Activated T-helper 1 cell treated with anti-CD3 and anti-CD28 coated beads, Interleukin-2, amount 50 U/mL, for 16 hours (primary cell): ENCODE data around the gene SMNDC1.
"Not testable (repeated sequence)": the region's sequence is repeated elsewhere in the genome, so short reads cannot be mapped to it uniquely, and the experiment has no call there.

Experiments used
- DNase-seq, 2 donors: peaks; one replicate each; pipeline ENCODE4 v3.0.0-alpha.2; 2020; ENCODE audit warnings: low read depth in 1 of 2, low spot score in 1 of 2

SMNDC1 gene

DNA sequence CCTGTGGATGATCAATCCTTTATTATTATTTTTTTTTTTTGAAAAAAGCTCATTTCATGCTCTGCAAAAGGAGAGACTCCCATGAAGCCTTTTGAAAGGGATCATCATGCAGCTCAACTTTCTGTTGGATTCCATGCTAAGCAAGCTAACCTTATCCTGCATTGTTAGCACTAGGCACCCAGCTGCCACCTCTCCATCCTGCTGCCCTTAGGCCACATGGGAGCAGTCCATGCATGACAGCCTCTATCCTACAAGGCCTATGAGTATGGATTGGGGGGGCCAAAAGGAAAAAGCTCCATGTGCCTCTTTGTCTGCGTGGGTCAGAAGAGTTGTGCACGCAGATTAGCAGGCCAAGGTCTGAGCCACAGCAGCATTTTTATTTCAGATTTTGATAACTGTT, 19.2 kb downstream of the SMNDC1 start:
- no peak for DNase-seq

DNA sequence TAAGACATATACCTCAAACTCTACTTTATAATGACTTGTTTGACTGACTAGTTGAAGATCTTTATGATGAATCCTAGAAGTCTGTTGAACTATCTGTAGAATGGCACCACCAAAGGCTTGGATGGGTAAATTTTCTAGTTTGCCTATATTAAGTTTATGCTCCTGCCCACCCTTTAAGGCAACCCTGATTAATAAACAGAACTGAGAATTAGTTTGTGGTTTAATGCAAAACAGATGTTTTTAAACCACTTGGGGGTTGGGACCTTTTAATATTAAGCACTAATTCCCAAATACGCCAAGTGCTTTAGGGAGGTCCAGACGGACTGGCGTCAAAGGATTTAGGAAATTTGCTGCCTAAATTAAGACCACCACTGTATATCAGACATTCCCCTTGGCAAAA, 20.5 kb downstream of the SMNDC1 start:
- no peak for DNase-seq

DNA sequence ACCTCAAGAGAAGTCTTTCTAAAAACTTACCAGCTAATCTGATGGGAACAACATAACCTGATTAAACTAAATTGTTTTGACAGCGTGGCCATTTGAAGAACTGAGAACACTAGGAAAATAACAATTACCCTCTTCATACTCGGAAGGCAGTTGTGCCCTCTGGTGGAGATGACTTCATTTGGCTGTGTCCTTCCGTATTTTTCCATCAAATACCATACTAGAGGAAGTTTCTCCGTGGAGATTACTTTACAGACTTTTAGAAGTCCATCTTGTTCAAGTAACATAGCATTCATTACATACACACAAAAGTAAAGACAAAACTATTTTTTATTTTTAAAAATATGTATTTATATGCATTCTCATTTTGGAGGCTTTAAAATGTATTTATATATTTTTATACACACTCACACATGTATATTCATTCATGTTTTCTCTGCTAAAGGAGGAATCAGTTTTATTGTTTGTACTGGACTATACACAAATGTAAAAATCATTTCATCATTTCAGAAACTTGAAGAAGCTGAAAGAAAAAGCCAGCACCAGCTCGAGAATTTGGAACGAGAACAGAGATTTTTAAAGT, 25.2 kb downstream of the SMNDC1 start:
- no peak for DNase-seq

DNA sequence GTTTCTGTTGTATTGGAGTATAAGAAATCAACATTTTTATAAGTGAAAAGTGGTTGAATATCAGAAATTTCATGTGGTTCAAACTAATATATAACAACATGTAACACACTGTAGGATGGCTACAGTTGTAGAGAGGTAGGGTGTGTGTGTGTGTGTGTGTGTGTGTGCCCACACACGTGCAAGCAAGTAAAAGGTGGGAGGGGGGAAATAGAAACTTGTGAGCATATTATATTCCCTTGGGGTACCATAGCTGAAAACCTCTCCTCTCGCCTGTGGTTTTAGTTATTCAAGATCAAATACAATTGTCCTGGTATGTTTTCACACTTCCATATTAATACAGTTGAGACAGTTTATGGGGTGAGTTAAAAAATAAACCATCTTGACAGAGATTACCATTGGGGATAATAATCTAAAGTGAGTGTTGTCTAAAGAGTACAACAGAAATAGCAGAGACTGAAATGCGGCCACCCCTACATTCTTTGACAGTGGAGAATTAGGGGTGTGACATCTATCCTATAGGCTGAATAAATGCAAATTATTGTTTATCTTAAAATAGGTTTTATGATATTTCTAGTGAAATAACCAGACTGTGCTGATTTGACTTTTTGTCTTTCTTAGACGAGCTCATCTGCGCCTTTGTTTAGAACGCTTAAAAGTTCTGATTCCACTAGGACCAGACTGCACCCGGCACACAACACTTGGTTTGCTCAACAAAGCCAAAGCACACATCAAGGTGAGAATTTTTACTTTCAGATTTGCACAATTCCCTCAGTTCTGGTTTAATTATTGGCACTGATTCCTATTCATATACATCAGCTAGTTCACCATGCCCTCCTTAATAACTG, 25.9 kb downstream of the SMNDC1 start:
- DNase-seq = no peak

DNA sequence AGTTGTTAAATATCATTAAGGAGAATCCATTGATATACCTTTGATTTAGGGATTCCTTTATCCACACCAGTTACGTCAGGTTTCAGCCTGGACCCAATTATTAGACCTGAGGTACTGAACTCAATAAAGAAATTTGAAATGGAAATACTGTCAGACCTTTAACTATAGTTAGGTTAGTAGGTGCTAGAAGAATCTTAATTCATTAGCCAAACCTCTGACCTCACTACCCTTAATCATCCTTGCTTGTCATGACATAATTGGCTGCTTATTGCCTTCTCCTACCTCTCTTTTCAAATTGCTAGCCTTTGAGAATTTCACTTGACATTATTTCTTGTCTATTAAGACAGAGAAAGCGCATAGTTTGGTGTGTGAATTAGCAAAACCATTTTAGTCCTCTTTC, 27.1 kb downstream of the SMNDC1 start:
- DNase-seq = no peak

DNA sequence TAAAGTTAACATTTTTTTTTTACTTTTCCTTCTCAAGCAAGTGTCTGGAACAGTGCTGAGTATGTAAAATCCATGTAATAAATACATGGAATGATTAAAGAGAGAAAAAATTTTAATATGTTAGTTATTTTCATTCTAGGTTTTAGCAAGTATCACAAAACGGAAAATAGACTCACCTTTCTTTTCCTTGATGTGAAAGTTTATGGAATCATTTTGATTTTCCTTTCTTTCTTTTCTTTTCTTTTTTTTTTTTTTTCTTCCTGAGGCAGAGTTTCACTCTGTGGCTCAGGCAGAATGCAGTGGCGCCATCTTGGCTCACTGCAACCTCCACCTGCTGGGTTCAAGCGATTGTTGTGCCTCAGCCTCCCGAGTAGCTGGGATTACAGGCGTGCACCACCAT, 28.1 kb downstream of the SMNDC1 start:
- no peak for DNase-seq

DNA sequence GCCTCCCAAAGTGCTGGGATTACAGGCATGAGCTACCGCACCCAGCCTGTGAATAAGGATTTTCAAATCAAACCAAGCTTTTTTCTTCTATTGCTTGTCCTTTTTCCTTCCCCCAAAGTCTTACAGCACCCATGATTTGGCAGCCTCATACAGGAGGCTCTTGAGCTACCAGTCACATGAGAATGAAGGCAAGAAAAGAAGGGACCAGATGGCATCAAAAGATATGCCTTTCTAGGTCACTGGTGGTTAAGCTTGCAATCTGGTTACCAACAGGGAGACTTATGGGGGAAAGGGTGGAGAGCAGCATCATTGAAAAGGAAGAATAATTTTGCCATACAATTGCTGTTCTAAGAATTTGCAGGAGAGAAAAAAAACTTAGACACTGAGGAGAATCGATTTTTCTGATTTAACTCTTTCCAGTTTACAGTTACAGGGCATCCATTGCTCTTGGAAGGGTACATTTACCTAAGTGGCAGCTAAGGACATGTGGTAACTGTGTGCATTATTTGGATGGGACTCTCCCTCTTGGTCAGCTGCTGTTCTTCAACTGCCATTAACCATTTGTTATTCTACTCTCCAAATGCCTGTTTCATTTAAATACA, 29.5 kb downstream of the SMNDC1 start:
- no peak for DNase-seq

DNA sequence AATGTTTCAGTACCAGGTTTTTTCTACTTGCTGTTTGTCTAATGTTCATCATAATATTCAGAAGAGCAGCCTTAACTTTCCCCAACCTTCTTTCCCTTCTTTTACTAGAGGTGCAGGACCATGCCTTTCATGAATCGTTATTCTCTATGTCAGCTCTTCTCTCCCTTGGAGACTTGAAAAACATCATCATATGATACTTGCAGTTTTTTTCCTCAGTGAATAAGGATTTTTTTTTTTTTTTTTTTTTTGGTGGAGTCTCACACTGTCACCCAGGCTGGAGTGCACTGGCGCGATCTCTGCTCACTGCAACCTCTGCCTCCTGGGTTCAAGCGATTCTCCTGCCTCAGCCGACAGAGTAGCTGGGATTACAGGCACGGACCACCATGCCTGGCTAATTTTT, 30.1 kb downstream of the SMNDC1 start:
- DNase-seq = no peak

DNA sequence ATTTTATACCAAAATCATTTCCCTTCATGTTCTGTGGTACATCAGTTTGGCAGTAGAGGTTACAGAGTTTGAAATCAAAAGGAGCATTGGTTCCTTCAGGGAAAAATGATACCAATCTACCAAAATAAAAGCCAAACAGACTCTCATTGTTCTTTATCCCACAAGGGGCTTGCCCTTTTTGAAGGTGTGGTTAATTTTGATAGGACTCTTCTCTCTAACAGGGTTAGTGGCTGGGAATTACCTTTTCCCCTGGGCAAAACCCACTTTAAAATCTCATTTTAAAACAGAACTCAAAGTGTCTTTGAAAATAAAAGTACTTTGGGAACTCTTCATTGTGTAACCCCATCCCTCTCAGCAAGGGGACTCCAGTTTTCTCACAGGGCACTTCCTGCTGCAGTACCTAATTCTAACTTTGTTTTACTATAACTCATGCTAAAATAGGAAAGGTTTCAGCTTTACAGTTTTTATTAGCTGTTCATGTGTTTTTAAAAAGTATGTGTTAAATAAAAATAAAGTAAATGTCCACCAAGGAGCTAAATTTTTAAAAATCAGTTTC, 30.6 kb downstream of the SMNDC1 start:
- no peak for DNase-seq

DNA sequence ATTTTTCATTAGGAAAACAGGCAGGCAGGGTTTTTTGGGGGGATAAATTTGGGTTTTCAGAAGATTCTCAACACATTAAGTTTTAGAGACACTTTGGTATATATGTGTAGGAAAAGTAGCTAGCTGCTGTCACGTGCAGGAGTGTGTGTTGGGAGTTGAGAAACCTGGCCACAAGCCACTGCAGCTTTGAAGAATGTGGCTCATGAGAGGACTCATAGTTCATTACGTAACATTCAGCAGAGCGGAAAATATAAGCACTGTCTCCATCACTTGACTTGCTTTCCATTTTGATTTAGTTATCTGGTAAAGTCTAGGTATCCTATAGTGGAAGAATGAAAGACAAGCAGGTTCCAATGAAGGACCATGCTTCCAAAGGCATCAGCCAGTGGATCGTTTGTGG, 31.2 kb downstream of the SMNDC1 start:
- DNase-seq = no peak

DNA sequence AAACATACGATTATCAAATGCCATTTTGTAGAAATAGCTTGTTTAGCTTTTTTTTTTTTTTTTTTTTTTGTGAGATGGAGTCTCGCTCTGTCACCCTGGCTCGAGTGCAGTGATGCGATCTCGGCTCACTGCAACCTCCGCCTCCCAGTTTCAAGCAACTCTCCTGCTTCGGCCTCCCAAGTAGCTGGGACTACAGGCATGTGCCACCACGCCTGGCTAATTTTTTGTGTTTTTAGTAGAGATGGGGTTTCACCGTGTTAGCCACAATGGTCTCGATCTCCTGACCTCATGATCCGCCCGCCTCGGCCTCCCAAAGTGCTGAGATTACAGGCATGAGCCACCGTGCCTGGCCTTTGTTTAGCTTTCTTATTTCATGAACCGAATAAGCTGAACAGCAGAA, 31.7 kb downstream of the SMNDC1 start:
- not testable (repeated sequence) for DNase-seq

DNA sequence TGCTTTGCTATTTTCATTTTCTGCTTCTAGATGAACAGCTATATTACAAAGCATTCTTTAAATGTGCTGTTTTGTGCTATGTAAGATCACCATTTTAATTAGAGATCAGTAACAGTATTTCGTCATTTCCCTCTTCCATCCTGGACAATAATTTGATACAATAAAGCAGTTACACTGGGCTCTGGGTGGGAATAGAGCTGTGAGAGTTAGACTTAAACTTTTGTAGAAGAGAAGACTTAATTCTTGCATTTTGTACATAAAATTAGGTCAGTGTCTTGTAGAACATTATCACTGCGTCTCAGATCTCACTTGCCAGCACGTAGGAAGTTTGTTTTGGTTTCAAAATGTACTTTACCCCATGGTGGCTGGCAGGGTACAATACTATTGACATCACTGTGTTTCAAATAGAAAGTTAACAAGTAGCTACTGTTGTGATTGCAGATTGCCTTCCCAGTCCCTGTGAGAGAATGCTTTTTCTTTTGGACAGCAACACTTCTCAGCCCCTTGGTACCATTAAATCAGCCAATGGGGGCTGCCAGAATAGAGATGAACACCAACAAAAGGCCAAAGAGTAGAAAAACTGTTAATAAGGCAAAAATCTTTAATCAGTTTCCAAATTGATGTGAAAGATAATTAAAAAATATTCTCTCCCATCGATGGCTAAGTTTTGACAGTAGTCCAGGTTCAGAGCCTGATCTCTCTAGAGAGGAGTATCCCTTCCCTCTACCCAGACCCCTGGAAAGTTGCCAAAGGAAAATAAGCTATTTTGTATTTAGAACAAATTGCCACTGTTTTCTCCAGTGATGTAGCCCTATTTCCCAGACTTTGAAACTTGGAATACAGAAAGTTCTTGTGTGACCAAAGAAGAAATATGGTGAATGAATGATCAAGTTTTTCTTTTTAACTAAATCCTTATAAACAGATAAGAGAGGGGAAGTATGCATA, 35.1 kb downstream of the SMNDC1 start:
- no peak for DNase-seq

DNA sequence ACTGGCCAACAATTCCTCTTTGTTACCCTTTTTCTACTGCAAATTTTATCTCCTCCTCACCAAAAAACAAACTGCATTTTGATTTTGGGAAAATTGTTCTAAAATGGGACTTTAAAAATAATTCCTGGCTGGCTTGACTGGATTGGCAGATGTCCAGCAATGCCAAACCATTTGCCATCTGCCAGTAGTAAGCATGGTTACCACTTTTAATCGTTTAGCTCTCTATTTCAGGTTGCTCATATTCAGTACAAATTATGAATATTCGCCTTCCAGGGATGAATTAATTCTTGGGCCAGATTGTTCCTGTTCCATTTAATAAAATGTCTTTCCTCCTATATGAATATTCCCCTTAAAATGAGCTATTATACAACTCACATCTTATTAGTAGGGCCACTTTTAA, 35.7 kb downstream of the SMNDC1 start:
- DNase-seq = no peak

DNA sequence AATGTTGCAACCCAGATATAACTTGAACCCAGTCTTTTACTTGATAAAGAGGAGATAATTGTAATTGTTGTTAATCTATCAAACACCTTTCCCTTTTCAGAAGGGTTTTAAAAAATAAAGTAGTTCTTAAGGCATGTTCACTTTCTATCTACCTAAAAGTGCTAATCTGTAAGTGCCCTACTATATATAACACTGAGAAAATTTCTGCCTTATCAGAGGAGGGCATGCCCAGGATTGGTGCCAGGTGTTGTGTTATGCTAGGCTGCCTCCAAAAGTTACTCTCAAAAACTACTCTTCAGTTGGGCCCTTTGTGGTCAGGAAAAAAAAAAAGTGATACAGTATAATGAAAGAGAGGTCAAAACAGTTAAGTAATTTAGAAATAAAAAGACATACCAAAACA, 36.3 kb downstream of the SMNDC1 start:
- no peak for DNase-seq

DNA sequence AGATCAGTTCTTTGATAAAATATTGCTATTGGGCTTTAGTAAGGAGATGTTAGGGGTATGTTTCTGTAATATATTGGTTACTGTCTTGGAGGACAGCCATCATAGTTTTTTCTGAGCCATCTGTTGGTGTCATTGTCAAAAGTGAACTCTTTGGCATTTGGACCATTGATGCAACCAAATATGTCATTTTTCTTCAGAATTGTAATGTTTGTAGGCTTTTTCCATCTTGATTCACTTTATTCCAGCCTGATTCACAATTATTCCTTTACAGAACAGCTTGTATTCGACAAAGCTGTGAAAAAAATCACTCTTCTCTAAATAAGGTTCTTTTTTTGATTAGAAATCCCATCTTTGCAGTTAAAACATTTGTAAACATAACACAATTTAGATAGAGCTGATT, 37.4 kb downstream of the SMNDC1 start:
- DNase-seq = no peak

DNA sequence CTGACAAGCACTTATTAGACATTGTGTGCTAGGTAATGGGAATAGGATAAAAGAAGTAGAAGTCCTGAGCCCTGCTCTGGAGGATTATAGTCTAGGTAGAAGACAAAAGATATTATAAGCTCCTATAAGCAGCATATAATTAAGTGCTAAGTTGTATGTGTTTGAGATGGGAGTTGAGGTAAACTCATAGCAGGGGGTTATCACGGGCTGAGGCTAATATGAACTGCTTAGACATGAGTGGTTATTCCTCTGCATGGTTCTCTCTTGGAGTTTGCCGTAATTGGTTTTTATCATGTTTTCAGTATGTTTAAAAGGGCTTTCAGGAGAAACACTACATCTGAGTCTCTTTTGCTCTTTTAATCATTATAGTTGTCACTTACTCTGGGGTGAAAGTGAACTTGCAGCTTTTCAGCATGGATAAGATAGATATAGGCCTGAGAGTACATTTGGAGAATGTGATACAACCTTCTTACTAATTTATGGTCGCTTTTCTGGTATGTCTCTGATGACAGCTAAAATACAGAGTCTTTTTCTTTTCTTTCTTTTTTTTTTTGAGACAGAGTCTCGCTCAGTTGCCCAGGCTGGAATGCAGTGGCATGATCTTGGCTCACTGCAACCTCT, 39.0 kb downstream of the SMNDC1 start:
- DNase-seq = no peak

DNA sequence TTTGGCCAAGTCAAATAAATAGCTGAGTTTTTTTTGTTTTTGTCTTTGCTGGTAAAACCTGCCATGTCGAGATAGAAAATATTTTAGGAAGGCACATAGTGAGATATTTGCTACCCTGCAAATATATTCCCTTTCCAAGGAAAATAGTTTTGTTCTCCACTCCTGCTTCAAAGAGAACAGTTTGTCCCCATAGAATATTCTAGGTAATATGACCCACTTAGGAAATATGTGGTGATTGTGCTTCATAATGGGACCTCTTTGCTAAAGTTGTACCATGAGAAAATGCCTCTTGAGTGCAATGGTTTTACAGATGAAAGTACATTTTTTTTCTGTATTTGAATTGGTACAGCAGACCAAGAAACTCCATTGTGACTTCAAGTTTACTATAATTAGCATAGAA, 41.6 kb downstream of the SMNDC1 start:
- no peak for DNase-seq

DNA sequence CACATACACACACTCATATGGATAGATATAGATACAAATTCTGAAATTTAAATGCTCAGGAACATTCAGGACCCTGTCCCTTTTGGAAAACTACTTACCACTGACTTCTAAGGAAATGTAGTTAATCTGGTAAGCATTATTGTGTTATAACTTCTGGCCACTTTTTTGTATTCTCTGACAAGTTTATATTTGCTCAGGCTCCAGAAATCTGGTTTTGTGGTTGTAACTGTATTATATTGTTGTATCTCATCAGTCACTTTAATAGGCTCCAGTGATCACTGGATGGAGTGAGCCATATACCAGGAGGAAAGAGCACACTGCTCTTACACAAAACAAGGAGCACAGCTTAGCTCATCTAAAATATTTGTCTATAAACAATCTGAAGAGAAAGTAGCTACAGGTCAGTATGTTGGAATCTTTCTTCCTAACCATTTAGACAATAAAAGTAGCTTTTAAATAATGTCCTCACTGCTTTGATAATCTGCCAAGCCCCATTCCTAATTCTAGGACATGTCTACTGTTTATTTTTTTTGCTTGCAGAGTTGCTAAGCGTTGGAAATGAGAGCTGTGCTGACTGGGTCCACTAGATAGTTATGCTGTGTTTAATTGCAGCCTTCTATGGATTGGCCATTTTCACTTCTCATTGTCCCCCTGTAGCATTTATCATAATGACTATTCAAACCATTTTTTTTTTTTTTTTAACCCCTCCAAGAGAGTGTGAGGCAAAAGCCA, 43.8 kb downstream of the SMNDC1 start:
- no peak for DNase-seq

DNA sequence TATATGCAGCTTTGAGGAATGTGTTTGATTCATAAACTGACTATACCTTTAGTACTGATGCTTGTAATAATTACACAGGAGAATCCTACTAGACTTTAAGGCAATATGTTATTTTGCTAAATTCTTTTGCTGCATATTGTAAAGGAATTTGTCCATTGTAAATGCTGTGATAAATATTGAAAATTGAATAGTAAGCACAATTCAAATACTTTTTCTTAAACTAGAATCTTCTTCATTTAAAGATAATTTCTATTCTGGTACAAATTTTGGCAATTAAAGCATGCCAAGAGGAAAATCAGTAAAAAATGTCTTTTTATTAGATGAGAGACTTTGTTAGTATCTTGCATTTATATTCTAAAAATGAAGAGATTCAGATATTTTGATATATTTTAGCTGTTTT, 45.4 kb downstream of the SMNDC1 start:
- no peak for DNase-seq

DNA sequence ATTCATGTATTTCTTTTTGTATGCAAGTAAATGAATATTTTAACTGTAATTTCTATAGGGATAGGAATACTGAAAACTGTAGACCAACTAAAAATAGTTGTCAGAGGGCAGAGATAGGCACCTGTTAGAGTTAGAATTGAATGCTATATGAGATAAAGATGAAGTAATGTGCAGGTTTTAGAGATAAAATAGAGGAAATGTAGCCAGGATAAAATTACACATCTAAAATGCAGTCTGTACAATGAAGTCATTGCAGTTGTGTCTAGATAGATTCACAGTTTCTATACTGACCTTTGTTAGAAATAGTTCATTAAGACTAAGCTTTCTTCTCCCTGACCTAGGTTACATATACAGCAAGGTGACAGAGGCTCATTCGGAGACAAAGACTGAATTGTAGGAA, 46.2 kb downstream of the SMNDC1 start:
- DNase-seq = no peak
